A549 (cell line): ENCODE data around the gene CCDC167. TPM values are rescaled to one million over a fixed set of nuclear protein-coding genes. Genes with fewer than 3 reads are reported as not detected.
A peak's percentile ranks its signal among the peaks of the same experiment; 100 is the strongest.

Experiments
- ATAC-seq, 2 experiments: fragments of 200-7000 bp in 1 of 2; fragments of >200 bp in 1 of 2; cut with Nextera tagmentation in 1 of 2; cut with Tn5 transposase in 1 of 2; 3 replicates each; pipeline versions ENCODE4 v1.8.0 to v1.9.1; 2018 to 2020; ENCODE audit warnings: mild to moderate bottlenecking in 1 of 2, moderate library complexity in 1 of 2
- CTCF ChIA-PET: fragments of 300-600 bp; sonication (Branson Sonifier 250); formaldehyde crosslinking; extraction: SDS; loops from one replicate; lab custom pipeline; 2021; ENCODE audit warnings: antibody characterized with exemption, inconsistent platforms; lab: Yijun Ruan, JAX
- POLR2A ChIA-PET: fragments of 350-600 bp; formaldehyde crosslinking; extraction: SDS; loops from one replicate; lab custom pipeline; 2021; ENCODE audit warnings: antibody characterized with exemption, inconsistent platforms; lab: Yijun Ruan, JAX
- DNase-seq, 2 experiments: peaks; one replicate each; pipeline versions ENCODE4 v3.0.0 to v3.0.0-alpha.2; 2011 to 2016; ENCODE audit warnings: low read depth in 1 of 2, low spot score in 1 of 2
- FAIRE-seq: peaks from 2 replicates; lab custom pipeline; 2011; peaks lifted over from hg19 to GRCh38; lab: Jason Lieb, UNC
- H3K27ac ChIP-seq, 2 experiments: fragments of >200 bp; sonication (Bioruptor Twin); formaldehyde crosslinking; 3 replicates each; pipeline ENCODE4 v1.5.1; 2016 to 2017
- H3K4me1 ChIP-seq: fragments of >200 bp; sonication (Bioruptor Twin); formaldehyde crosslinking; 3 replicates; pipeline ENCODE4 v1.6.1; 2016
- H3K4me2 ChIP-seq: fragments of >200 bp; sonication (Bioruptor Twin); formaldehyde crosslinking; 3 replicates; pipeline ENCODE4 v1.6.1; 2016
- H3K4me3 ChIP-seq: fragments of >200 bp; sonication (Bioruptor Twin); formaldehyde crosslinking; 3 replicates; pipeline ENCODE4 v1.5.1; 2016
- H3K9me3 ChIP-seq: fragments of >200 bp; sonication (Bioruptor Twin); formaldehyde crosslinking; 3 replicates; pipeline ENCODE4 v1.6.1; 2016
- BCL3 ChIP-seq: fragments of >200 bp; sonication (Bioruptor Twin); formaldehyde crosslinking; IDR thresholded peaks from 3 replicates; pipeline ENCODE4 v1.6.1; 2016
- CHD2 ChIP-seq: fragments of 150-350 bp; IDR thresholded peaks from 2 replicates; pipeline ENCODE4 v1.6.1; 2014; ENCODE audit warnings: low read length; ENCODE audit not compliant: partially characterized antibody
- CHD4 ChIP-seq: fragments of 200-600 bp; sonication (generic); IDR thresholded peaks from 2 replicates; pipeline ENCODE4 v1.6.1; 2016; ENCODE audit warnings: antibody characterized with exemption, mild to moderate bottlenecking, borderline replicate concordance
- EHF ChIP-seq: fragments of 250-450 bp; sonication (Bioruptor Pico); IDR thresholded peaks from 2 replicates; pipeline ENCODE4 v1.5.0; 2020; ENCODE audit warnings: mild to moderate bottlenecking
- ELK1 ChIP-seq: fragments of 150-350 bp; IDR thresholded peaks from 2 replicates; pipeline ENCODE4 v1.6.1; 2014; ENCODE audit warnings: low read depth, mild to moderate bottlenecking, low read length
- EP300 ChIP-seq, 2 experiments: fragments of >200 bp; sonication (Bioruptor Twin); formaldehyde crosslinking; IDR thresholded peaks; 2 replicates in 1 of 2; 3 replicates in 1 of 2; pipeline ENCODE4 v1.6.1; 2016 to 2017
- ESRRA ChIP-seq: fragments of 150-350 bp; IDR thresholded peaks from 2 replicates; pipeline ENCODE4 v1.6.1; 2014; ENCODE audit warnings: mild to moderate bottlenecking, low read length, borderline replicate concordance
- HMGXB4 ChIP-seq: fragments of 250-450 bp; sonication (Bioruptor Pico); IDR thresholded peaks from 2 replicates; pipeline ENCODE4 v1.5.0; 2021; ENCODE audit warnings: mild to moderate bottlenecking, moderate library complexity, borderline replicate concordance
- HOXB13 ChIP-seq: fragments of 250-450 bp; sonication (Bioruptor Pico); IDR thresholded peaks from 2 replicates; pipeline ENCODE4 v1.5.0; 2020; ENCODE audit warnings: low read depth, mild to moderate bottlenecking, moderate library complexity
- KDM1A ChIP-seq: fragments of 200-600 bp; sonication (generic); IDR thresholded peaks from 2 replicates; pipeline ENCODE4 v1.6.1; 2016; ENCODE audit warnings: low read depth, mild to moderate bottlenecking
- MAFK ChIP-seq: fragments of 450-650 bp; IDR thresholded peaks from 2 replicates; pipeline ENCODE4 v1.6.1; 2014; ENCODE audit not compliant: partially characterized antibody
- NR3C1 ChIP-seq: fragments of >200 bp; sonication (Bioruptor Twin); formaldehyde crosslinking; IDR thresholded peaks from 3 replicates; pipeline ENCODE4 v1.6.1; 2017
- POLR2A ChIP-seq: IDR thresholded peaks from 2 replicates; pipeline ENCODE4 v1.6.1; 2012; ENCODE audit warnings: mild to moderate bottlenecking, low read length
- POLR2AphosphoS2 ChIP-seq: conservative IDR thresholded peaks from 2 replicates; pipeline ENCODE4 v1.6.1; 2012; ENCODE audit warnings: low read length, improper control_type of control experiment, inconsistent platforms
- RAD21 ChIP-seq, 2 experiments: fragments of >200 bp in 1 of 2; sonication (Bioruptor Twin) in 1 of 2; formaldehyde crosslinking in 1 of 2; IDR thresholded peaks in 1 of 2; conservative IDR thresholded peaks in 1 of 2; 2 replicates in 1 of 2; 3 replicates in 1 of 2; pipeline ENCODE4 v1.6.1; 2012 to 2018; ENCODE audit warnings: inconsistent platforms in 1 of 2
- REST ChIP-seq: fragments of 200-600 bp; sonication (generic); IDR thresholded peaks from 2 replicates; pipeline ENCODE4 v1.6.1; 2016; ENCODE audit warnings: antibody characterized with exemption, mild to moderate bottlenecking, moderate library complexity
- TFCP2L1 ChIP-seq: fragments of 250-450 bp; sonication (Bioruptor Pico); IDR thresholded peaks from 2 replicates; pipeline ENCODE4 v1.5.0; 2021; ENCODE audit warnings: mild to moderate bottlenecking
- ZC3H11A ChIP-seq: fragments of 450-650 bp; IDR thresholded peaks from 2 replicates; pipeline ENCODE4 v1.6.1; 2014; ENCODE audit warnings: antibody characterized with exemption, mild to moderate bottlenecking
- WGBS: methylation state at CpG from one replicate; pipeline ENCODE4 v1.1.6; 2017; ENCODE audit errors: missing lambda C conversion rate; 5-methylcytosine and 5-hydroxymethylcytosine counted together
- polyA plus RNA-seq, 4 experiments: library from polyadenylated mRNA; depleted of rRNA in 3 of 4; stranded (reverse); fragments of >200 nt; fragmentation: RNase III in 1 of 4; extraction: RNeasy Plus Mini Kit Qiagen cat#74134 plus additional on column Dnase treatment in 1 of 4; gene quantifications; 2 replicates in 3 of 4; 3 replicates in 1 of 4; pipeline ENCODE4 v1.2.3, GENCODE V29; 2011 to 2017

CCDC167 gene
- polyA plus RNA-seq, 2 of the 4 experiments (the other 2 are of a cell fraction), result 35.1 to 39.1 TPM

- Histone ChIP-seq H3K9me3 (no peaks in the 10 kb centered on the region), H3K4me1 (peaks cover 10% of the 10 kb centered on the region; the same call in 2 of the 3 replicates), H3K4me3 (no peak overlapping the region), H3K27ac (no peak overlapping the region), H3K4me2 (no peak overlapping the region)
- 73% methylated on average over 9 of the region's 9 CpGs for WGBS
- FAIRE-seq (no peak), DNase-seq (no peak), ATAC-seq (no peak)
- POLR2A ChIA-PET, result no interaction called here
- TF ChIP-seq HMGXB4 (CRISPR knock-in tag), result no peak
- no peak for TF ChIP-seq KDM1A
- no peak for TF ChIP-seq CHD4
- peak in 1 of 2 experiments; percentile 19; a peak in 1 of 5 replicates for TF ChIP-seq RAD21 (conservative IDR thresholded peaks at IDR 0.05 in 1 of 2, IDR thresholded peaks at IDR 0.05 in 1 of 2)
- TF ChIP-seq EP300 (IDR thresholded peaks at IDR 0.05), result no peak
- TF ChIP-seq HOXB13, result no peak
- CTCF ChIA-PET, result interaction anchor here (1.1 to 4.5 kb wide), 5 partner anchors 8 to 146 kb away, joined by 3 to 23 read pairs (median 4); no protein-coding TSS in a partner anchor
Measured at GRCh38 chr6:37546141-37546871, 46.6 kb upstream of the CCDC167 start.

GRCh38 chr6:37544530-37544929 lies 44.8 kb upstream of the CCDC167 start:
- no peak overlapping the region for H3K4me3 ChIP-seq
- no peak overlapping the region for H3K27ac ChIP-seq
- 71% methylated on average over 4 of the region's 5 CpGs for WGBS
- no peak for DNase-seq
- CTCF ChIA-PET, result interaction anchor here (1.3 to 1.6 kb wide), 4 partner anchors 11 to 112 kb away, joined by 3 to 5 read pairs (median 3); no protein-coding TSS in a partner anchor
- no peak for FAIRE-seq
- TF ChIP-seq BCL3 (no peak), POLR2AphosphoS2 (no peak), REST (no peak), HMGXB4 (CRISPR knock-in tag) (no peak), EP300 (IDR thresholded peaks at IDR 0.05) (no peak), POLR2A (no peak), MAFK (no peak)
- TF ChIP-seq, all 56 proteins: peak for 0
- Histone ChIP-seq H3K9me3 (no peaks in the 10 kb centered on the region), H3K4me2 (no peak overlapping the region), H3K4me1 (peaks cover 4% of the 10 kb centered on the region; the same call in 1 of the 3 replicates)
- POLR2A ChIA-PET, result no interaction called here
- no peak for ATAC-seq

GRCh38 chr6:37543361-37543760 lies 43.7 kb upstream of the CCDC167 start:
- H3K9me3 ChIP-seq, result no peaks in the 10 kb centered on the region
- ATAC-seq (no peak), DNase-seq (no peak), FAIRE-seq (no peak)
- H3K4me3 ChIP-seq, result no peak overlapping the region
- 73% methylated on average over 4 of the region's 4 CpGs for WGBS
- ChIA-PET CTCF (interaction anchor here (1.4 to 1.5 kb wide), 2 partner anchors 23 to 149 kb away, joined by 3 to 4 read pairs; no protein-coding TSS in a partner anchor), POLR2A (no interaction called here)
- H3K27ac ChIP-seq, result no peak overlapping the region
- no peak for TF ChIP-seq ELK1
- TF ChIP-seq HMGXB4 (CRISPR knock-in tag), result no peak
- TF ChIP-seq CHD2, result no peak
- no peak for TF ChIP-seq MAFK
- no peak for TF ChIP-seq EHF (CRISPR knock-in tag)
- no peak for TF ChIP-seq EP300 (IDR thresholded peaks at IDR 0.05)
- TF ChIP-seq ESRRA, result no peak
- no peak for TF ChIP-seq ZC3H11A
- TF ChIP-seq NR3C1, result no peak
- TF ChIP-seq TFCP2L1 (CRISPR knock-in tag), result no peak
- no peak for TF ChIP-seq RAD21 (conservative IDR thresholded peaks at IDR 0.05 in 1 of 2, IDR thresholded peaks at IDR 0.05 in 1 of 2)
- TF ChIP-seq, all 56 proteins: peak for 0
- Histone ChIP-seq H3K4me2 (no peak overlapping the region), H3K4me1 (peaks cover 4% of the 10 kb centered on the region; the same call in 1 of the 3 replicates)
